Activated CD4-positive, alpha-beta T cell treated with anti-CD3 and anti-CD28 coated beads for 36 hours (primary cell): ENCODE results near the gene COL7A1. TPM values are rescaled to one million over a fixed set of nuclear protein-coding genes. Genes with fewer than 3 reads are reported as not detected.

Experiments used
- ATAC-seq: fragments of 200-7000 bp; cut with Tn5 transposase; one replicate; pipeline ENCODE4 v1.10.0; 2021; ENCODE audit warnings: mild to moderate bottlenecking, moderate library complexity
- CTCF ChIA-PET: fragments of 350-600 bp; sonication (Branson Sonifier 250); formaldehyde crosslinking; loops from one replicate; lab custom pipeline; 2021; ENCODE audit warnings: antibody characterized with exemption; lab: Charles Lee
- POLR2A ChIA-PET: fragments of 350-600 bp; sonication (Branson Sonifier 250); formaldehyde crosslinking; loops from one replicate; lab custom pipeline; 2021; ENCODE audit warnings: antibody characterized with exemption, inconsistent platforms; lab: Charles Lee
- DNase-seq: peaks from one replicate; pipeline ENCODE4 v3.0.0-alpha.2; 2020
- H3K27ac Mint-ChIP-seq: one replicate; pipeline ENCODE4 v1.8.0; 2021; ENCODE audit warnings: mixed read lengths
- H3K27me3 Mint-ChIP-seq: one replicate; pipeline ENCODE4 v1.8.0; 2021; ENCODE audit warnings: mixed read lengths
- H3K36me3 Mint-ChIP-seq: one replicate; pipeline ENCODE4 v1.8.0; 2021; ENCODE audit warnings: low read depth, mixed read lengths
- H3K4me1 Mint-ChIP-seq: one replicate; pipeline ENCODE4 v1.8.0; 2021; ENCODE audit warnings: mixed read lengths
- H3K4me3 Mint-ChIP-seq: one replicate; pipeline ENCODE4 v1.8.0; 2021; ENCODE audit warnings: mild to moderate bottlenecking, moderate library complexity, mixed read lengths
- H3K9me3 Mint-ChIP-seq: one replicate; pipeline ENCODE4 v1.8.0; 2021; ENCODE audit warnings: low read depth, mixed read lengths
- intact Hi-C, 2 experiments: fragments of 100-400 bp; cut with DNase I in 1 of 2; cut with micrococcal nuclease in 1 of 2; formaldehyde crosslinking; loops; one replicate each; pipeline versions ENCODE4 v1.14.2 to v1.15.1; 2022 to 2024; cut with DNase I, micrococcal nuclease
- total RNA-seq, 2 experiments: library from RNA; stranded (reverse); gene quantifications; one replicate each; pipeline ENCODE4 v1.2.3, GENCODE V29; 2021

The COL7A1 gene
- total RNA-seq, 2 experiments from 2014 or later: 0.65 to 0.85 TPM

- intact Hi-C loops: no loop called here
- POLR2A ChIA-PET: interaction anchor here (1.2 kb wide), 1 partner anchor 10 kb away, joined by 4 read pairs; no protein-coding TSS in a partner anchor
- no peak overlapping the region for H3K27ac Mint-ChIP-seq
- H3K4me3 Mint-ChIP-seq: no peak overlapping the region
- peaks cover 3% of the 10 kb centered on the region for H3K4me1 Mint-ChIP-seq
- H3K9me3 Mint-ChIP-seq: no peaks in the 10 kb centered on the region
- no peak for DNase-seq
- ATAC-seq: no peak
- CTCF ChIA-PET: interaction anchor here (0.7 to 1.1 kb wide), 3 partner anchors 9 to 203 kb away, joined by 3 read pairs; partner anchors contain the start of gene SLC26A6
- H3K36me3 Mint-ChIP-seq: no peaks in the 10 kb centered on the region
- H3K27me3 Mint-ChIP-seq: no peaks in the 10 kb centered on the region
Measured at GRCh38 chr3:48567500-48567899, 27.6 kb downstream of the COL7A1 start.

GRCh38 chr3:48567090-48567489 lies 28.0 kb downstream of the COL7A1 start:
- ATAC-seq (no peak), DNase-seq (no peak)
- ChIA-PET CTCF (interaction anchor here (0.9 to 1.1 kb wide), 2 partner anchors 8 to 69 kb away, joined by 3 read pairs; partner anchors contain the start of gene SLC26A6), POLR2A (interaction anchor here (1.2 kb wide), 1 partner anchor 11 kb away, joined by 4 read pairs; no protein-coding TSS in a partner anchor)
- Mint-ChIP-seq H3K9me3 (no peaks in the 10 kb centered on the region), H3K36me3 (no peaks in the 10 kb centered on the region), H3K27me3 (no peaks in the 10 kb centered on the region), H3K4me3 (no peak overlapping the region), H3K4me1 (peaks cover 3% of the 10 kb centered on the region), H3K27ac (no peak overlapping the region)
- intact Hi-C loops: no loop called here

GRCh38 chr3:48566401-48566760 lies 28.7 kb downstream of the COL7A1 start:
- Mint-ChIP-seq H3K36me3 (no peaks in the 10 kb centered on the region), H3K27ac (no peak overlapping the region), H3K9me3 (no peaks in the 10 kb centered on the region), H3K4me1 (peaks cover 3% of the 10 kb centered on the region), H3K4me3 (no peak overlapping the region), H3K27me3 (no peaks in the 10 kb centered on the region)
- ChIA-PET CTCF (interaction anchor here (0.9 kb wide), 1 partner anchor 69 kb away, joined by 3 read pairs; the partner anchor contains the start of gene SLC26A6), POLR2A (interaction anchor here (1.2 kb wide), 1 partner anchor 11 kb away, joined by 4 read pairs; no protein-coding TSS in a partner anchor)
- intact Hi-C loops: no loop called here
- ATAC-seq (no peak), DNase-seq (no peak)

GRCh38 chr3:48565591-48566400 lies 29.3 kb downstream of the COL7A1 start:
- ChIA-PET CTCF (no interaction called here), POLR2A (no interaction called here)
- no peaks in the 10 kb centered on the region for H3K27me3 Mint-ChIP-seq
- intact Hi-C loops: no loop called here
- no peak overlapping the region for H3K4me3 Mint-ChIP-seq
- peak overlapping the region; percentile 17 for H3K27ac Mint-ChIP-seq
- peak; percentile 33 for ATAC-seq
- no peaks in the 10 kb centered on the region for H3K9me3 Mint-ChIP-seq
- H3K4me1 Mint-ChIP-seq: peaks cover 3% of the 10 kb centered on the region
- H3K36me3 Mint-ChIP-seq: no peaks in the 10 kb centered on the region
- DNase-seq: peak; percentile 36

GRCh38 chr3:48565186-48565585 lies 29.9 kb downstream of the COL7A1 start:
- CTCF ChIA-PET: no interaction called here
- H3K27me3 Mint-ChIP-seq: no peaks in the 10 kb centered on the region
- no peak overlapping the region for H3K27ac Mint-ChIP-seq
- POLR2A ChIA-PET: no interaction called here
- peaks cover 3% of the 10 kb centered on the region for H3K4me1 Mint-ChIP-seq
- no peaks in the 10 kb centered on the region for H3K9me3 Mint-ChIP-seq
- intact Hi-C loops: no loop called here
- no peak overlapping the region for H3K4me3 Mint-ChIP-seq
- H3K36me3 Mint-ChIP-seq: no peaks in the 10 kb centered on the region
- ATAC-seq (no peak), DNase-seq (no peak)

- Mint-ChIP-seq H3K27me3 (no peaks in the 10 kb centered on the region), H3K4me1 (peaks cover 3% of the 10 kb centered on the region), H3K36me3 (no peaks in the 10 kb centered on the region), H3K27ac (no peak overlapping the region), H3K9me3 (no peaks in the 10 kb centered on the region), H3K4me3 (no peak overlapping the region)
- no peak for ATAC-seq
- intact Hi-C loops: no loop called here
- no peak for DNase-seq
- ChIA-PET CTCF (no interaction called here), POLR2A (no interaction called here)
Measured at GRCh38 chr3:48564667-48565066, 30.5 kb downstream of the COL7A1 start.

GRCh38 chr3:48564022-48564421 lies 31.1 kb downstream of the COL7A1 start:
- intact Hi-C loops: no loop called here
- CTCF ChIA-PET: no interaction called here
- DNase-seq (peak; percentile 36), ATAC-seq (no peak)
- peaks cover 3% of the 10 kb centered on the region for H3K4me1 Mint-ChIP-seq
- H3K36me3 Mint-ChIP-seq: no peaks in the 10 kb centered on the region
- POLR2A ChIA-PET: no interaction called here
- no peak overlapping the region for H3K27ac Mint-ChIP-seq
- H3K27me3 Mint-ChIP-seq: no peaks in the 10 kb centered on the region
- H3K4me3 Mint-ChIP-seq: no peak overlapping the region
- H3K9me3 Mint-ChIP-seq: no peaks in the 10 kb centered on the region

- Mint-ChIP-seq H3K9me3 (no peaks in the 10 kb centered on the region), H3K27ac (no peak within 1 kb of the TSS), H3K4me1 (peaks cover 5% of the 10 kb centered on the region), H3K4me3 (no peak within 1 kb of the TSS), H3K36me3 (no peaks in the 10 kb centered on the region), H3K27me3 (no peaks in the 10 kb centered on the region)
- ATAC-seq: no peak
- CTCF ChIA-PET: no interaction called here
- intact Hi-C loops: no loop called here
- DNase-seq: no peak
- POLR2A ChIA-PET: interaction anchor here (0.6 kb wide), 1 partner anchor 425 kb away, joined by 4 read pairs; no protein-coding TSS in a partner anchor
Measured at GRCh38 chr3:48563382-48563918, 31.7 kb downstream of the COL7A1 start, which contains the start of gene UCN2. UCN2 (minus strand) TSS chr3:48563781; CDS start chr3:48563124, 657 bp downstream.

GRCh38 chr3:48562367-48563095 lies 32.6 kb downstream of the COL7A1 start:
- ATAC-seq (no peak), DNase-seq (no peak)
- intact Hi-C loops: no loop called here
- no peak overlapping the region for H3K27ac Mint-ChIP-seq
- no peak overlapping the region for H3K4me3 Mint-ChIP-seq
- H3K36me3 Mint-ChIP-seq: no peaks in the 10 kb centered on the region
- no peaks in the 10 kb centered on the region for H3K27me3 Mint-ChIP-seq
- no peaks in the 10 kb centered on the region for H3K9me3 Mint-ChIP-seq
- H3K4me1 Mint-ChIP-seq: peaks cover 9% of the 10 kb centered on the region
- ChIA-PET CTCF (interaction anchor here (1.1 kb wide), 1 partner anchor 126 kb away, joined by 3 read pairs; no protein-coding TSS in a partner anchor), POLR2A (interaction anchor here (0.6 kb wide), 1 partner anchor 426 kb away, joined by 4 read pairs; no protein-coding TSS in a partner anchor)

- Mint-ChIP-seq H3K9me3 (no peaks in the 10 kb centered on the region), H3K27me3 (no peaks in the 10 kb centered on the region), H3K36me3 (peaks cover 4% of the 10 kb centered on the region), H3K27ac (no peak overlapping the region), H3K4me3 (no peak overlapping the region), H3K4me1 (peaks cover 9% of the 10 kb centered on the region)
- DNase-seq: peak; percentile 40
- intact Hi-C loops: no loop called here
- ChIA-PET POLR2A (no interaction called here), CTCF (interaction anchor here (0.5 to 1.0 kb wide), 2 partner anchors 95 to 125 kb away, joined by 3 to 6 read pairs; no protein-coding TSS in a partner anchor)
- ATAC-seq: no peak
Measured at GRCh38 chr3:48561045-48561736, 33.9 kb downstream of the COL7A1 start.

- ATAC-seq (no peak), DNase-seq (no peak)
- ChIA-PET POLR2A (no interaction called here), CTCF (interaction anchor here (0.5 to 5.0 kb wide), 3 partner anchors 74 to 124 kb away, joined by 3 to 43 read pairs (median 6); partner anchors contain the start of gene SLC26A6)
- Mint-ChIP-seq H3K9me3 (no peaks in the 10 kb centered on the region), H3K27ac (no peak overlapping the region), H3K4me1 (peaks cover 13% of the 10 kb centered on the region), H3K36me3 (peaks cover 4% of the 10 kb centered on the region), H3K27me3 (no peaks in the 10 kb centered on the region), H3K4me3 (no peak overlapping the region)
- intact Hi-C loops: no loop called here
Measured at GRCh38 chr3:48560648-48561018, 34.5 kb downstream of the COL7A1 start.
